Stimulated activated CD4-positive, alpha-beta T cell treated with anti-CD3 and anti-CD28 coated beads, TNF-alpha, amount 100 ng/mL, for 4 hours (primary cell): ENCODE measurements around the gene SORCS2.

Source experiments
- DNase-seq, 3 experiments: peaks; one replicate each; pipeline ENCODE4 v3.0.0-alpha.2; 2020; ENCODE audit warnings: low read depth in 3 of 3

The SORCS2 gene

GRCh38 chr4:7526929-7527535 lies 334.7 kb downstream of the SORCS2 start:
- no peak for DNase-seq

GRCh38 chr4:7529368-7530080 lies 337.2 kb downstream of the SORCS2 start:
- DNase-seq = no peak

- no peak for DNase-seq
Measured at GRCh38 chr4:7530082-7530481, 337.7 kb downstream of the SORCS2 start.

GRCh38 chr4:7530932-7531639 lies 338.7 kb downstream of the SORCS2 start:
- no peak for DNase-seq

- DNase-seq = no peak
Measured at GRCh38 chr4:7531640-7531994, 339.3 kb downstream of the SORCS2 start.

GRCh38 chr4:7532043-7532442 lies 339.7 kb downstream of the SORCS2 start:
- DNase-seq = no peak

- DNase-seq = no peak
Measured at GRCh38 chr4:7533267-7533666, 340.9 kb downstream of the SORCS2 start.

GRCh38 chr4:7535094-7535493 lies 342.8 kb downstream of the SORCS2 start:
- DNase-seq = no peak

GRCh38 chr4:7535619-7536018 lies 343.3 kb downstream of the SORCS2 start:
- DNase-seq = no peak

GRCh38 chr4:7536876-7537275 lies 344.5 kb downstream of the SORCS2 start:
- DNase-seq = no peak

- DNase-seq = no peak
Measured at GRCh38 chr4:7537853-7538400, 345.6 kb downstream of the SORCS2 start.

- DNase-seq = no peak
Measured at GRCh38 chr4:7538518-7538917, 346.2 kb downstream of the SORCS2 start.

GRCh38 chr4:7539186-7539585 lies 346.8 kb downstream of the SORCS2 start:
- DNase-seq = no peak

GRCh38 chr4:7539659-7540058 lies 347.3 kb downstream of the SORCS2 start:
- DNase-seq = peak in 1 of 3 experiments; percentile 2

GRCh38 chr4:7540206-7540605 lies 347.9 kb downstream of the SORCS2 start:
- no peak for DNase-seq

- DNase-seq = no peak
Measured at GRCh38 chr4:7540654-7541413, 348.5 kb downstream of the SORCS2 start.

- DNase-seq = no peak
Measured at GRCh38 chr4:7541414-7541810, 349.1 kb downstream of the SORCS2 start.

GRCh38 chr4:7542781-7543180 lies 350.4 kb downstream of the SORCS2 start:
- no peak for DNase-seq

GRCh38 chr4:7546152-7546808 lies 353.9 kb downstream of the SORCS2 start:
- DNase-seq = no peak

- DNase-seq = no peak
Measured at GRCh38 chr4:7546809-7547367, 354.6 kb downstream of the SORCS2 start.

- no peak for DNase-seq
Measured at GRCh38 chr4:7547368-7548040, 355.2 kb downstream of the SORCS2 start.
